Measurements from ENCODE around the gene ADK.

Gene ADK

DNA sequence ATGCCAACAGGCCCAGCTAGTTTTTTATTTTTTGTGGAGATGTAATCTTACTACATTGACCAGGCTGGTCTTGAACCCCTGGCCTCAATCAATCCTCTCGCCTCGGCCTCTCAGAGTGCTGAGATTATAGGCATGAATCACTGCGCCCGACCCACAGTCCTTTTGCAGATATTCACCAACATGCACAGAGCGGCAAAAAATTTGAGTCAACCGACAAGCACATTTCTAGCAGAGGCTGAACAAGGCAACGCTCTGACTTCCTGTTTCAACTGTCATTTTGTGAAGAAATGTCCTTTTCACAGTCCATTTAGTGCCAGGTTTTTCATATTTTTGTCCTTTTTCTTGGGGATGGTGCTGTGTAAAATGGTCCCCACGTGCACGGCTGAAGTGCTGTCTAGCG is 604.3 kb downstream of the ADK start:
- Histone ChIP-seq H3K9me3 (ENCODE audit: control insufficient read depth in 2 of 2, low read length in 2 of 2) (no peaks in the 10 kb centered on the region), H3K27ac (ENCODE audit: low read depth in 2 of 2, low read length in 2 of 2) (no peak overlapping the region), H3K4me3 (ENCODE audit: low read length in 2 of 2) (no peak overlapping the region), H3K36me3 (ENCODE audit: control insufficient read depth in 2 of 2, insufficient read depth in 2 of 2, low read length in 2 of 2) (no peaks in the 10 kb centered on the region), H3K4me1 (ENCODE audit: control insufficient read depth in 2 of 2, insufficient read depth in 2 of 2, low read length in 2 of 2) (peaks cover 0 to 5% of the 10 kb centered on the region in 2 donors), H3K27me3 (ENCODE audit: control insufficient read depth in 2 of 2, insufficient read depth in 2 of 2, low read length in 2 of 2) (no peaks in the 10 kb centered on the region), H3K9ac (ENCODE audit: low read depth in 1 of 2, low read length in 2 of 2) (no peak overlapping the region)

Data from mucosa of rectum (tissue), 2 donors.